GM23248 (cell line): ENCODE data around the gene COG1.

Source experiments
- EZH2 ChIP-seq: fragments of 200-600 bp; sonication (generic); IDR thresholded peaks from 2 replicates; pipeline ENCODE4 v1.6.1; 2018; ENCODE audit warnings: antibody characterized with exemption, mild to moderate bottlenecking; ENCODE audit not compliant: insufficient read depth, poor library complexity, severe bottlenecking
- EZH2phosphoT487 ChIP-seq: fragments of 200-600 bp; sonication (generic); IDR thresholded peaks from 2 replicates; pipeline ENCODE4 v1.6.1; 2018; ENCODE audit warnings: antibody characterized with exemption, moderate library complexity, mild to moderate bottlenecking, low read depth; ENCODE audit not compliant: insufficient read depth

DNA sequence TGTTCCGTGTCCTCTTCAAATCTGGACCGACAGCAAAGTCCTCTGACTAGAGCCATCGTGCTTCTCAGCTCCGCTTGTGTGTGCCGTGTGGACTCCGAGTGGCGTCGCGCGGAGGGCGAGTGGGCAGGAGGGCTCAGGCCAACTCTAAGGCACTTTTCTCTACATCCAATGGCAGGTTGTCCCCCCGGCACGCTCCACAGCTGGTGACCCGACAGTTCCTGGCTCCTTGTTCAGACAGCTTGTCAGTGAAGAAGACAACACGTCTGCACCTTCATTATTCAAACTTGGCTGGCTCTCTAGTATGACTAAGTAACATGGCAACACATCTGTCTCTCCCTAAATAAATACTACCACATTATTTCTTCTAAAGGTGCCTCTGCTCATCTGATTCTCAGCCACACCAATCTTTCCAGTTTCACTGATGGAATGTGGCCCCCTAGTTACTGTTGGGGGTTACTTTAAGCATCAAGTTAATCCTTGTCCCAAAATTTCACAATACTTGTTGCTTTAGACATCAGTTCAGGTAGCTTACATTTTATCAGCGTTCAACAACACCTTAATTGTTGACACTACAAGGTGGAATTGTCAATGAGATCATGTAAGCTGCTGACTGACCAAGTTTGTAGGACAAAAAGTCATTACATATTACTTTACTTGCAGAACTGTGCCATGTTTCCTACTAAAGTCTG, 15.4 kb downstream of the COG1 start:
- TF ChIP-seq EZH2 (no peak), EZH2phosphoT487 (no peak)
